Stimulated activated CD4-positive, alpha-beta T cell treated with anti-CD3 and anti-CD28 coated beads, Interleukin-1b, Interleukin-23, amount 100 ng/mL, for 48 hours (primary cell): Measurements from ENCODE around the gene UBE3C.
"Not testable (repeated sequence)": the region's sequence is repeated elsewhere in the genome, so short reads cannot be mapped to it uniquely, and the experiment has no call there.

ENCODE experiments used
- DNase-seq: peaks from one replicate; pipeline ENCODE4 v3.0.0-alpha.2; 2020

Gene UBE3C

GRCh38 chr7:157132796-157133195, 5.9 kb upstream of the UBE3C start:
- no peak for DNase-seq

- no peak for DNase-seq
These were observed 5.4 kb upstream of the UBE3C start for GRCh38 chr7:157133304-157133703.

DNA sequence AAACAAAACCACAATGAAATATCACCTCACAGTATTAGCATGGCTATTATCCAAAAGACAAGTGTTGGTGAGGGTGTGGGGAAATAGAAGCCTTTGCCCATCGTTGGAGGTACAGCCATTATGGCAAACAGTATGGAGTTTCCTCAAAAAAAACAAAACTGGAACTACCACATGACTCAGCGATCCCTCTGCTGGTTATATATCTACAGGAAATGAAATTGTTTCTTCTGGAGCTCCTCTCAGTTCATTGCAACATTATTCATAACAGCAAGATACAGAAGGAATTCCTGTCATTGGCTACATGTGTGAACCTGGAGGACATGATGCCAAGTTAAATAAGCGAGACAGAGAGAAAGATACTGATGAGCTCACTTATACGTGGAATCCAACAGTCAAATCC, 2.4 kb upstream of the UBE3C start:
- no peak for DNase-seq

- DNase-seq: no peak
These were observed 664 bp upstream of the UBE3C start for GRCh38 chr7:157138101-157138423.

DNA sequence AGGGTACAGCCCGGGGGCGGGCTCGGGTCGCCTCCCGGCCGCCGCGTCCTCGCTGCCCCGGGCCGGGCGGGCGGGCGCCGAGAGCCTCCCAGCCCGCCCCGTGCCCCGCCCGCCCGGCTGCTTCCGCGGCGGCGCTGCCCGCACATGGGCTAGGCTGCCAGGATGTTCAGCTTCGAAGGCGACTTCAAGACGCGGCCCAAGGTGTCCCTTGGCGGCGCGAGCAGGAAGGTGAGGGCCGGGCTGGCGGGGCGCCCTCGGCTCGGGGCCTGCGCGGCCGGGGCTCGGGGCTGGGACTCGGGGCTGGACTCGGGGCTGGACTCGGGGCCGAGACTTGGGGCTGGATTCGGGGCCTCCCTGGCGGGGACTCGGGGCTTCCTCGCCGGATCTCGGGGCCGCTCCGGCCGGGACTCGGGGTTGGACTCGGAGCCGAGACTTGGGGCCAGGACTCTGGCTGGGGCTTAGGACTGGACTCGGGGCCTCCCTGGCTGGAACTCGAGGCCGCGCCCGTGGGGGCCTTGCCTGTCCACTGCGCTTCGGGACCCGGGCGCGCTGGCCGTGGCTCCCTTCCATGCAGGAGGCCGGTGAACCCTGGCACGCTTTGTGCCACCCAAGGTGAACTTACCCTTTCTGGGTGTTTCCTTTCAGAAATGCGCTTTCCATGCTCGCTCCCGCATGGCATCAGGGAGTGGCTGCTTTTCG, 534 bp downstream of the UBE3C start:
- peak; percentile 53 for DNase-seq

GRCh38 chr7:157139810-157140510, 1.2 kb downstream of the UBE3C start:
- DNase-seq: no peak

DNA sequence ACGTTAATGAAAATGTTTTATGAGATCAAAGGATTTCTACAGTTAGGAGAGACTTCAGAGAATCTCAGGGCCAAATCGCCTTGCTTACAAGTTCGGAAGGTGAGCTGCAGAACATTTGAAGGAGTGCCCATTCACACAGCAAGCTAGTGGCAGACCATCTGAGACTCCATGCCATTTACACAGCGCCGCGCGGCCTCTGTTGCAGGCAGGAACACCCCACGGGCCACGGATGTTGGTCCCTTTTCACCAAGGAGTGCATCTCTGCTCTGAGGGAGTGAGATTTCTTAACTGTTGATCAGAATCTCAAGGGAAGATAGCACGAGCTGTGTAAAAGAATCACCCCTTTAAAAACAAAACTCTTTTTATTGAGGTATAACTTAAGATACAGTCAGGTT, 1.8 kb downstream of the UBE3C start:
- no peak for DNase-seq

- no peak for DNase-seq
These were observed 2.9 kb downstream of the UBE3C start for GRCh38 chr7:157141525-157142060.

- DNase-seq: no peak
These were observed 5.1 kb downstream of the UBE3C start for GRCh38 chr7:157143788-157144187.

GRCh38 chr7:157149317-157149716, 10.6 kb downstream of the UBE3C start:
- DNase-seq: no peak

DNA sequence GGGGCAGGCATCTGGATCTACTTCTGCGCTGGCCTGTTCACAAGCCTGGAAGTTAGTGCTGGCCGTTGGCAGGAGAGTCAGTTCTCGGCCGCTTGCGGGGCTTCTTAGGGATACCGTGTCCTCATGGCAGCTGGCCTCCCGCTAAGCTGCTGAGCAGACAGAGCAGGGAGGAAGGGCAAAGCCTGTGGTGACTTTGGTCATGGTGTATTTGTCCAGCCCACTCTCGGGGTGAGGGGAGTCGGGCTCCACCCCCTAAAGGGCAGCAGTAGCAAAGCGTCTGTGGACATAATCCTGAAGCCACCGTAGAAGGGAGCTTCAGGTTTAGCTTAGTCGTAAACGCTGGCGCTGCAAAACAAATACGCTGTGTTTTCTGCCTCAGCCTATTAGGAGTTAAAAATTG, 12.2 kb downstream of the UBE3C start:
- no peak for DNase-seq

- DNase-seq: no peak
These were observed 13.1 kb downstream of the UBE3C start for GRCh38 chr7:157151626-157152339.

DNA sequence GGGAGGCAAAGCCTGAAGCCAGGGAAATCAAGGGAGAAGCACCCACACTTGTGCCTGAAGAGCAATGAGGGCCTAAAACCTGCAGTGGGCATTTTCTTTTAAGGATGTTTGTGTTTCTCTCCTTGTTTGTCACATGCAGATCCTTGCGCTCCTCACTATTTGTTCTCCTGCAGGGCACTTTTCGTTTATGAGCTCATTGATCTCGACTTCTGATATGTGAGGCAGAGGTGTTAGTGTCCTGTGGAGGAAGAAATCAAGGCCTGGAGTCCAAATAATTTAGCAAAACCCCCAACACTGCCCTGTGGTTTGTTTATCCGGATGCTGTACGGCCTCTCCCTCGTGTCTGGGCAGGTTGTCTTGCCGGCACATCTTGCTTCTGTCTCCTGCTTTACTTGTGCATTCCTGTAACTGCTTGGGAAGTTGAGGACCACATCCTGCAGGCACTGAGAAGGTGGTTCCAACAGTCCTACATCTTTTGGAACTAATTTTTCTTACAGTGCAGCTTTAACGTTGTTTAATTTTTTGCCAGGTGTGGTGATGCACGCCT, 13.7 kb downstream of the UBE3C start:
- no peak for DNase-seq

GRCh38 chr7:157153260-157153659, 14.5 kb downstream of the UBE3C start:
- DNase-seq: no peak

DNA sequence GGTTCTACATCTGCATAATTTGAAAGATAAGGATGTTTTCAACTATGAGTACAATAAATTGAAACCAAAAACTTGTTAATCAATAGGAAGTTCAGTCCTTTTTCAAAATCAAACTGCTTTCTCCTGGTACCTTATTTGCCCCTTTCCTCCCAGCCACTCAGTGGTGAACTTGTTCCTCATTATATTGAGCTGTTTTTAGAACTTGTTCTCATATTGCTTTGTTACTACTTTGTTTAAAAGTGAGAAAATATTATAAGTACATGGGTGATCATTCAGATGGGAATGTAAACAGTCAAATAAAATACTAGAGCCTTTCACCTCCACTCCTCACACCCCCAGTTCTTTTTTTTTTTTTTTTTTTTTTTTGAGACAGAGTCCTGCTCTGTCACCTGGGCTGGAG, 17.2 kb downstream of the UBE3C start:
- no peak for DNase-seq

- DNase-seq: no peak
These were observed 19.7 kb downstream of the UBE3C start for GRCh38 chr7:157158400-157158799.

DNA sequence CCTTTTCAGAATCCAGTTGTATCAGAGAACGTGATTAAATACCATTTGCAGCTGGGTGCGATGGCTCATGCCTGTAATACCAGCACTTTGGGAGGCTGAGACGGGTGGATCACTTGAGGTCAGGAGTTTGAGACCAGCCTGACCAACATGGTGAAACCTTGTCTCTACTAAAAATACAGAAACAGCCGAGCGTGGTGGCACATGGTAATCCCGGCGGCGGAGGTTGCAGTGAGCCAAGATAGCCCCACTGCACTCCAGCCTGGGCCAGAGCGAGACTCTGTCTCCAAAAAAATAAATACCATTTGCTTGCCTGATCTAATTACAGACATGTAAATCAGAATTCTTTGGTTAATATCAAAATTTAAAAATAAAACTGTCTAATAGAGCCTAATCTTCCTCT, 20.8 kb downstream of the UBE3C start:
- DNase-seq: not testable (repeated sequence)

DNA sequence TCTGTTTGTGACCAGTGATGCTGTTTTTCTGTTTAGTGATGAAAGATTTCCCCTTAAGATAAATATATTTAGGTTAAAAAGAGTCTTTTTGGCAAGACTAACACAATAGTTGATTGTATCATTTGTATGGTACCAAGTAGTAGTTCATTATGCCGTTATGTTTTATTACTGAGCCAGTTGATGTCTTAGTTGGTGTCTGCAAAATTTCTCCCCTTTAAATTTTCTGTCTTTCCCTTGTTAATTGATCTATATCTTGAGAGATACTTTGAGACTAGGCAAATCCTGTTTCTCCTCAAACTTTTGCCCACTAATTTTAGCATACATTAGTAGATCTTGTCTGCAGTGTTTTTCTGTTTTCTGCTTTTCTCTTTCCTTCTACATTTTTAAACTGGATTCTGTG, 21.7 kb downstream of the UBE3C start:
- DNase-seq: no peak

GRCh38 chr7:157165987-157166386, 27.3 kb downstream of the UBE3C start:
- DNase-seq: no peak

DNA sequence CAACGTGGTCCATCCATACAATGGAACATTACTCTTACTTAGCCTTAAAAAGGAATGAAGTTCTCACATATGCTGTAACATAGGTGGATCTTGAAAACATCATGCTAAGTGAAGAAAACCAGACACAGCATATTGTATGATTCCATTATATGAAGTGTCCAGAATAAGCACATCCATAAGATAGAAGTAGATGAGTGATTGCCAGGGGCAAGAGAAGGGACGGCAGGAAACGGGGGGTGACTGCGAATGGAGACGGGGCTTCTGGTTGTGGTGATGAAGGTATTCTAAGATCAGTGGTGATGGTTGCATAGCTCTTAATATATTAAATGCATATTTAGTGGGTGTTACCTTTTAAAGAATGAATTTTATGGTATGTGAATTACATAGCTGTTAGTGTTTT, 29.8 kb downstream of the UBE3C start:
- no peak for DNase-seq

DNA sequence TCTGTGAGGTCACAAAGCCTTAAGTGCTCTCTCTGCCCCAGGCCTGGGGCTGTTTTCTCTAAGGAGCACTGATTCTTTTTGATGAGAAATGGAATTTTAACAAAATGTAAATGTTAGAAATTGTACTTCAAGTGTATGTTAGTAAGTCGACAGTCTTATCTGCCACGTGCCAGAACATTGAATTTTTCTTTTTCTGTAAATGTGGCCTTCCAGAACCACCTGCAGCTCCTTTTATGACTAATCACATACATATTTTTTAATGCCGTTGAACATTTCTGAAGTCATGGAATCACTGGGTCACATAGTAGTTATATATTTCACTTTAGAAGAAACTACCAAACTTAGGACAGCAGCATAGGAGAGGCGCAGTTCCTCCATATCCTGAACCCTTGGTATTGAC, 38.0 kb downstream of the UBE3C start:
- no peak for DNase-seq

DNA sequence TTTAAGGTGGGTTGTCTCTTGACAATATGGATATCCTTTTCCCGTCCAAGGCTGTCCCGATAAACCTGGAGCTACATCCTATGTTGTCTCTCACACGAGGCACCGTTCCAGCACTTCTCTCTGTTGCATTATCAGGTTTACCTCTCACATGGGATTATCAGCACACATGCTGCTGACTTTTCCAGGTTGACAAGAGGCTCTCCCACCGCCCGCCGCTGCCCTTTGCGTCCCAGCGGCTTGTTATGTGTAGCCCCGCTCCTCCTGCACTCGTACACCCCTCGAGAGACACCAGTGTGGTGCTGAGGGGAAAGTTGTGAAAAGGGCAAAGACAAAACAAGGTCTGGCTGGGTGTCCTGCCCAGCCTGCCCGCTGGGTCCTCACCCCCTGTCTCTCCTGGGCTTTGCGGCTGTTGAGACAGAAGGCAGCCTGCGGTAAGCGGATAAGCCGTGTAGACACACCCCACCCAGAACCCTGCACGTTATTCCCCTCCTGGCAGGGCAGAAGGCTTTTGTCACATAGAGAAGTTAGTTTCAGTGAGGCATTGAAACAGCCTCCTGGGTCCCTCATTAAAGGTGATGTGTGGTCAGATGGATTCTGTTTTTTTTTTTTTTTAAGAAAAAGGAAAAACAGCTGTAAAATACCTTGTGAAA, 38.7 kb downstream of the UBE3C start:
- no peak for DNase-seq

- DNase-seq: no peak
These were observed 39.3 kb downstream of the UBE3C start for GRCh38 chr7:157177983-157178381.
